Measurements from ENCODE around the gene NDUFA8. TPM values are rescaled to one million over a fixed set of nuclear protein-coding genes. Genes with fewer than 3 reads are reported as not detected.

NDUFA8 gene
- total RNA-seq, 3 donors from 2014 or later, result 66.9 to 85.0 (median 69.1) TPM

DNA sequence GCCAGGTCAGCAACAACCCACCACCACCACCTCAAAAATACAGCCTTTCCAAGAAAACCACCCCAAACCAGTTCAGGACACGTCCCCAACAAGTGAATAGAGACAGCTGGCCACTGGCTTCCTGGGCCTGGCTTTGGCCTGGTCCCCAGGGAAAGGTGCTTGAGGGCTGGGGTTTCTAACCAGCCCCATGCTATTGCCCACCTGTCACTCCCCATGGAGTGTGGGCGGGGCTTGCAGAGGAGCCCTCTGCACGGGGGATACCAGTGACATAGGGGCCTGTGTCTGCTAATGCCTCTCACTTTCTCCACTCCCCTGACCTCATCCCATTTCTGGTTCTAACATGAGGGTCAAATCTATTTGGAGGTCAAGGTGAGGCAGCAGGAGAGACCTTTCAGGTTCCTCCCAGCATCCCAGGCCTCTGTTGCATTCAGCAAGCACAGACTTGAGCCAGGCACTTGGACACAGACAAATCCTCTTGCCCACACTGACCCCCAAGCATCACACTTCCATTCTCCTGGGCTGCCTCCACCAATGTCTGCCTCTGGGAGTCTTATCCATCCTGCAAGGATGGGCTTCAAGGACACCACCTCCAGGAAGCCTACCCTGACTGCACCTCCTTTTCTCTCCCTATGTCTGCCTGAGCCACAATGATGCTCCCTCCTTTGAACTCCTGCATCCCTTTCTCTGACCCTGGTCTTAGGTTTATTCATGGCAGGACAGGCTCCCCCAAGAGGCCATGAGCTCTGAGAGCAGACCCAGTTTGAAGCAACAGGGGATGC is 50.4 kb downstream of the NDUFA8 start:
- Histone ChIP-seq H3K4me3 (no peak overlapping the region), H3K4me1 (ENCODE audit: low read depth) (no peaks in the 10 kb centered on the region), H3K9me3 (no peaks in the 10 kb centered on the region), H3K36me3 (ENCODE audit: low read depth) (no peaks in the 10 kb centered on the region)
- ATAC-seq, result no peak
- intact Hi-C loops (cut with DNase I, micrococcal nuclease), result no loop called here
- no peak for TF ChIP-seq CTCF (IDR thresholded peaks at IDR 0.05)
- no peak for DNase-seq

- intact Hi-C loops (cut with DNase I, micrococcal nuclease), result no loop called here
- no peak for ATAC-seq
- peaks cover 4% of the 10 kb centered on the region for H3K9me3 ChIP-seq
- no peak overlapping the region for H3K4me3 ChIP-seq
- no peak for TF ChIP-seq CTCF (IDR thresholded peaks at IDR 0.05)
- H3K4me1 ChIP-seq (ENCODE audit: low read depth), result no peaks in the 10 kb centered on the region
- DNase-seq, result no peak
- no peaks in the 10 kb centered on the region for H3K36me3 ChIP-seq (ENCODE audit: low read depth)
Measured at GRCh38 chr9:122107291-122107805, 52.2 kb downstream of the NDUFA8 start.

GRCh38 chr9:122106576-122106975 is 53.0 kb downstream of the NDUFA8 start:
- no peak overlapping the region for H3K4me3 ChIP-seq
- H3K4me1 ChIP-seq (ENCODE audit: low read depth), result no peaks in the 10 kb centered on the region
- H3K9me3 ChIP-seq, result peaks cover 4% of the 10 kb centered on the region
- no peak for DNase-seq
- no peak for ATAC-seq
- TF ChIP-seq CTCF (IDR thresholded peaks at IDR 0.05), result no peak
- H3K36me3 ChIP-seq (ENCODE audit: low read depth), result no peaks in the 10 kb centered on the region
- intact Hi-C loops (cut with DNase I, micrococcal nuclease), result no loop called here

DNA sequence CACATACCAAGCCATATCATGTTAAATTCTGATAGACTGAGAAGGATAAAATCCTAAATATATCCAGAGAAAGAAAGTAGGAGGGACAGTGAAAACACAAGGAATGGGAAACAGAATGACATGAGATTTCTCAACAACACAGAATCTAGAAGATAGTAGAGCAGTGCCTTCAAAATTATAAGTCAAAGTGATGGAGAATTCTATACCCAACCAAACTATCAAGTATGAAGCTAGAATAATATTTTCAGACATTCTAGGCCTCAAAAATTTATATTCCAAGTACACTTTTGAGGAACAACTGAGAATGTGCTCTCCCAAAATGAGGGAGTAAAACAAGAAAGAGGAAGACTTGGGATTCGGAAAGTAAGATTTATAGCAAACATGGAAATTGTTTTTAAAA is 55.6 kb downstream of the NDUFA8 start:
- ATAC-seq, result no peak
- intact Hi-C loops (cut with DNase I, micrococcal nuclease), result no loop called here
- peaks cover 4% of the 10 kb centered on the region for H3K9me3 ChIP-seq
- no peaks in the 10 kb centered on the region for H3K36me3 ChIP-seq (ENCODE audit: low read depth)
- no peak overlapping the region for H3K4me3 ChIP-seq
- H3K4me1 ChIP-seq (ENCODE audit: low read depth), result peaks cover 4% of the 10 kb centered on the region
- DNase-seq, result no peak
- no peak for TF ChIP-seq CTCF (IDR thresholded peaks at IDR 0.05)

DNA sequence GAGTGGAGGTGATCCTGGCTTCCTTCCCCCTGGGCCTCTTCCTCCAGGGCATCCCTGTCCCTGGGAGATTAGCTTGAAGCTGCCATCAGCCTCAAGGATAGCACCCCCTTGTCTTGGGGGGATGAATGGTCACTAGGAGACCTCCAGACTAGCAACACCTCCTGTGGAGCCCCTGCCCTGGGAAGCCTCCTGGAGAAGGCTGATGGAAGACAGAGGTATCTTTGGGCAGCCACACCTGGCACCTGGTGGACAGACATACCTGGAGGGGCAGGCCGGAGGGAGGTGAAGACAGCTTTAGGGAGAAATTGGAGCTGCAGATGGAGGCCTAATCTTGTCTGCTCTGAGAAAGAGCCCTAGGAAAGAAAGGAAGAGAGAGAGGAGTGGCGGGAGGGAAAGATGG is 57.4 kb downstream of the NDUFA8 start:
- ATAC-seq (no peak), DNase-seq (no peak)
- no peak overlapping the region for H3K4me3 ChIP-seq
- H3K4me1 ChIP-seq (ENCODE audit: low read depth), result peaks cover 4% of the 10 kb centered on the region
- no peak for TF ChIP-seq CTCF (IDR thresholded peaks at IDR 0.05)
- intact Hi-C loops (cut with DNase I, micrococcal nuclease), result no loop called here
- H3K9me3 ChIP-seq, result peaks cover 4% of the 10 kb centered on the region
- no peaks in the 10 kb centered on the region for H3K36me3 ChIP-seq (ENCODE audit: low read depth)
